ENCODE measurements around the gene CDHR3.
"Not testable (repeated sequence)": the region's sequence is repeated elsewhere in the genome, so short reads cannot be mapped to it uniquely, and the experiment has no call there.

The CDHR3 gene, protein sequence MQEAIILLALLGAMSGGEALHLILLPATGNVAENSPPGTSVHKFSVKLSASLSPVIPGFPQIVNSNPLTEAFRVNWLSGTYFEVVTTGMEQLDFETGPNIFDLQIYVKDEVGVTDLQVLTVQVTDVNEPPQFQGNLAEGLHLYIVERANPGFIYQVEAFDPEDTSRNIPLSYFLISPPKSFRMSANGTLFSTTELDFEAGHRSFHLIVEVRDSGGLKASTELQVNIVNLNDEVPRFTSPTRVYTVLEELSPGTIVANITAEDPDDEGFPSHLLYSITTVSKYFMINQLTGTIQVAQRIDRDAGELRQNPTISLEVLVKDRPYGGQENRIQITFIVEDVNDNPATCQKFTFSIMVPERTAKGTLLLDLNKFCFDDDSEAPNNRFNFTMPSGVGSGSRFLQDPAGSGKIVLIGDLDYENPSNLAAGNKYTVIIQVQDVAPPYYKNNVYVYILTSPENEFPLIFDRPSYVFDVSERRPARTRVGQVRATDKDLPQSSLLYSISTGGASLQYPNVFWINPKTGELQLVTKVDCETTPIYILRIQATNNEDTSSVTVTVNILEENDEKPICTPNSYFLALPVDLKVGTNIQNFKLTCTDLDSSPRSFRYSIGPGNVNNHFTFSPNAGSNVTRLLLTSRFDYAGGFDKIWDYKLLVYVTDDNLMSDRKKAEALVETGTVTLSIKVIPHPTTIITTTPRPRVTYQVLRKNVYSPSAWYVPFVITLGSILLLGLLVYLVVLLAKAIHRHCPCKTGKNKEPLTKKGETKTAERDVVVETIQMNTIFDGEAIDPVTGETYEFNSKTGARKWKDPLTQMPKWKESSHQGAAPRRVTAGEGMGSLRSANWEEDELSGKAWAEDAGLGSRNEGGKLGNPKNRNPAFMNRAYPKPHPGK

DNA sequence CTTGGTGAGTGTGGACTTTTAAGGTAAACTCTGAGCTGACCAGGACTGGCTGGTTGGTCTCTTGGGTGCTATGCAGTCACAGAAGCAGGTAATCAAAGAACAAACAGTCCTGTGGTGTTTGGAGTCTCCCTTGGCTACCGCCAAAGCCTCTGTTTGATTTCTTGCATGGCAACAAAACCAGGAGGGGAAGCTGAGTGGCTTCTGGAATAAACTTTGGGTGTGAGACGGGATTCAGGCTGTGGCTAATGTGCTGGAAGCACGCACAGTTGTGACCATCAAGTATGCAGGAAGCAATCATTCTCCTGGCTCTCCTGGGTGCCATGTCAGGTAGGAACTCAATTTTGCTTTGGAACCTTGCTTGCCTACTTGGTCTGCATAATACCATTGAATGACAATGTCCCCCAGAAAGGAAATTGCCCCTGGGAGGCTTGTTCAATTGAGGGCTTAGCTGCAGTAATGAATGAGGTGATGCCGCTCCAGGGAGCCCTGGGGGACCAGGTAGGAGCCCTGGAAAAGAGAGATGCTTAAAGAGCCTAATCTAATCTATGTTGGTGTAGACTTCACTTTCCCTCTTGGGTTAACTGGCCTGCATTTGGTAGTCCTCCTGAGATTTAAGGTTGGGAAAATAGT is at the start of gene CDHR3:
Gene CDHR3 (plus strand): TSS at position 227 of the 630 bp plus-strand sequence. CDS start 55 bp downstream, at position 282.
- no peak for DNase-seq

DNA sequence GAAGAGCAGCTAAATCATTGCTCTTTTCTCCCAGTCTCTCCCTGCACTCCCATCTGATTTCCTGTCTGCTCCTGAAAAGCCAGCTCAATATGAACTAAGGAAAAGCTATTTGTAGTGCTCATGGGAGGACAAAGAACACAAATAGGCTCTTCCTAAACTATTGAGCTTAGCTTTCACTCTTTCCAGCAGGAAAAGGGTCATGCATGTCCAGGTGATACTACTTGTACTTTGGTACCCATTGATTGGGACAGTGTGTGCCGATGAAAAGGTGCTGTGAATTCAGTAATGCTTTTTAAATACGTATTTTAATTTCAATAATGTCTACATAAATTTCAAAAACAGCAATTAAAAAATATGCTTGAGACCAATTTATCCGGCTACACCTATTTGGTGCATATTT is 49.1 kb upstream of the CDHR3 start:
- no peak for DNase-seq

DNA sequence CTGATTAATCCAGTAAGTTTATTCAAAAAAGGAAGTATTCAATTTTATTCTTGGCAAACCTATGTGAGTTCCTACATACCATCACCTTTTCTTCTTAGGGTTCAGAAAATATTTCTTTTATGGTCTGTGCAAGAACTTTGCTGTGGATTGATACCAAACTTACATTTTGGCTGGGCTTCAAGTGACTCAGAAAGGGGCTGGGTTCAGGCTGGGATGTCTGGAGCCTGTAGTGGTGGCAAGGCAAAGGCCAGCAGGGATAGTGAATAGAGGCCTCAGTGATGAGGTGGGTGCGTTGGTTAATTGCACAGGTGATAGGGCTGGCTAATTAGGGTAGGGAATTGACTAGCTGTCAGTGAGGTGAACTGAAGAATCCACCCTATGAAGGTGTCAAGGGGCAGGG is 46.5 kb upstream of the CDHR3 start:
- DNase-seq, result no peak

DNA sequence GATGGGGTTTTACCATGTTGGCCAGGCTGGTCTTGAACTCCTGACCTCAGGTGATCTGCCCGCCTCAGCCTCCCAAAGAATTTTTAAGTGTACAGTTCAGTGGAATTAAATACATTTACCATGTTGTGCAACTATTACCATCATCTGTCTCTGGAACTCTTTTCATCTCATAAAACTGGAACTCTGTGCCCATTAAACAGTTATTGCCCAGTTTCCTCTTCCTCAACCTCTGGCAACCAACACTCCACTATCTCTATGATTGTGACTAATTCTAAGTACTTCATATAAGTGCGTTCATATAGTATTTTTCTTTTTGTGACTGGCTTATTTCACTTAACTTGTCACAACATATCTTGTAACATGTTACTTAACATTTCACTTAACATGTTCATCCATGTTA is 45.4 kb upstream of the CDHR3 start:
- DNase-seq, result no peak

- no peak for DNase-seq
Measured at GRCh38 chr7:105920766-105921165, 42.3 kb upstream of the CDHR3 start.

DNA sequence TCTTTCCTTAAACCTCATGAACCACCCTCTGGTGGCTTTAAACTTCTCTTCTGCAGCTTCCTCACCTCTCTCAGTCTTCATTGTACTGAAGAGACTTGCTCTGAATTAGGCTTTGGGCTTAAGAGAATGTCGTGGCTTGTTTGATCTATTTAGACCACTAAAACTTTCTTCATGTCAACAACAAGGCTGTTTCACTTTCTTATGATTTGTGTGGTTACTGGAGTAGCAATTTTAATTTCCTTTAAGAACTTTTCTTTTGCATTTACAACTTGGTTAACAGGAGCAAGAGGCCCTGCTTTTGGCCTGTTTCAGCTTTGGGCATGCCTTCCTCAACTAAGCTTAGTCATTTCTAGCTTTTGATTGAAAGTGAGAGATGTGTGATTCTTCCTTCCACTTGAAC is 38.1 kb upstream of the CDHR3 start:
- no peak for DNase-seq

- DNase-seq, result no peak
Measured at GRCh38 chr7:105926131-105926530, 36.9 kb upstream of the CDHR3 start.

GRCh38 chr7:105931179-105931578 is 31.9 kb upstream of the CDHR3 start:
- DNase-seq, result no peak

GRCh38 chr7:105932835-105933477 is 30.1 kb upstream of the CDHR3 start:
- DNase-seq, result no peak

DNA sequence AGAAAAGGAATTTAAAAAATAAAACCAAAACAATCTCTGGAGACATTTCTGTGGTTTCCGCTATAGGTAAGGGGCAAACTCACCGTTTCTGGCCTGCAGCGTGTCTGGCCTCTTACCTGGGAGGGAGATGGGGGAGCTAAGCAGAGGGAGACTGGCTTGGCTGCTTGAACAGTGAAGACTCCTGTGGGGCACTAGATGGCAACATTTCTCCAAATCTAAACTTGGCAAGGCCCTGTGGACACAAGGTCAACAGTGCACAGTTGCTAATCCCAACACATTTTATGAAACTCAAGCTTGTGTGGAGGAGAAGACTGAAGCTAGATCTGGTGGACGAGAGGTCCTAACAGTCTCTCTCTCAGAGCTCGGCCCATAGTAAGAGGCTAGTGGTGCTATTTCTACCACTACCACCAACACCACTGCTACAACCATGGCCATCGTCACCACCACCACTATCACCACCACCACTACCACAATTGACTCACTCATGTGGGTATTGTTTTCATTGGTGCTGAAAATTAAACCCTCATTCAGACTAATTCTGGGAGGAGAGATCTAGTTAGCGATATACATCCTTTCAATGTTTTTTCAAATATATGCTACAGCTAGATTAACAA is 28.4 kb upstream of the CDHR3 start:
- DNase-seq, result peak in 1 of 2 experiments; percentile 9

DNA sequence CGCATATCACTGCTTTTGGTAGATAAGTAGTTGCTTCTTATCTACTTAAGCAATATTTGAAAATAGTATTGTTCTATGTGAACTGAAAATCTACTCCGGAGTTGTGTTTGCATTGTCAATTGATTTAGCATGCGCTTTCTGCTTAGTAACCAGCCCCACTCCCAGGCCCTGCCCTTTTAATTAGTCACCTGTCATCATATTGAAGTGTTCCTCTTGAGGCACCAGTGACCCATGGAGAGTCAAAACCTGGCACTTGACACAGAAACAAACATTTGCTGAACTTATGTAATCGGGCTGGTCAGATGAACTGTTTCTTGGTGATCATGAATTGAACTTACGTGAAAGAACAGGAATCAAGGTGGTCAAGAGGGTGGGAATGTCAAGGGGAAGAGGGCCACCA is 27.8 kb upstream of the CDHR3 start:
- DNase-seq, result no peak

DNA sequence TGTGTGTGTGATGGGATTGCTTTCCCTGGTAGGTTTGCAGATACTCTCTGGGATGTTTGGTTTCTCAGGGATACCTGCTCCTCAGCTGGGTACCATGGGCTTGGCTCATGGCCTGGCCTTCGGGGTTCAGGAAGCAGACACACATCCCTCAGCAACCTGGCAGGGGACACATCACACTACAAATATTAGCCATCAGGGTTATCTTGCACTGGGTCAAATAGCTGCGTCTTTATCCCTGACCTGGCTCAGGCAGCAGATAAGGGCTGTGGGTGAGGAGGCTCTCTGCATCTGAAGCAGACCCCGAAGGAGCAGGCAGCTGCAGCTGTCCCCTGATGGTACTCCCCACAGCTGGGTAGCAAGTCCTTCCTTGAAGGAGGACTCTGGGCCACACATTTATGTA is 25.7 kb upstream of the CDHR3 start:
- DNase-seq, result no peak

- no peak for DNase-seq
Measured at GRCh38 chr7:105940109-105940508, 23.0 kb upstream of the CDHR3 start.

- DNase-seq, result no peak
Measured at GRCh38 chr7:105941596-105941995, 21.5 kb upstream of the CDHR3 start.

DNA sequence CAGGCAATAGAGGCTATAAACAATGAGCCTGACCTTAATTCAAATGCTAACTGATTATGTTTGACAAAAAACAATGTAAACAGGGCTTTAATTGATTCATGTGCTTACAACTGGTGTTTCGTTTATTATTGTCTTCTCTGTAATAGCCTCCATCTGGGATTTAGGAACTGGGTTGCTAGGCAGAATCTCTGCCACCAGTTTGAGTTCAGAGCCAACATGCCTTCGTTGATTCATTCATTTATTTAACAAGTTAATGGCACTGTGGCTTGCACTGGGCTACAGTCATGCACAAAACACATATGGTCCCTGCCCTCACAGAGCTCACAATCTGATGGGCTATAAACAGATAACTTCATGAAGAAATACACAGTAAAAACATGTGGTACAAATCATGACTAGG is 19.6 kb upstream of the CDHR3 start:
- no peak for DNase-seq

DNA sequence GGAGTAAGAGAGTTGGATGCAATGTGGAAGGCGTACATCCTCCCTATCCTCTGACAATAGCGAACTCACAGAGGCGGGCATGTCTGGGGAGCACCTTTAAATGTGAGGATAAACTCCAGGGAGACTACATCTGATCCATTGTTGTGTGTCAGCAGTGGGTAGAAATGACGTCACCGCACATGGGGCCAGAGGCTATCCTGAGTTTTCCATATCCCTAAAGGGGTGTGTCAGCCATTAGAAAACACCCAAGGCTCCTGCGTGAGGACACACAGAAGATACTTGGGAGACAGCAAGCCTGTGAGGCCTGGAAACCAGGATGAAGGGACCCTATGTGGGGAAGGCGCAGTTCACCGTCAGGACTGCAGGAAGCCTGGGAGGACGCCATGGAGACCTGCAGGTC is 17.2 kb upstream of the CDHR3 start:
- DNase-seq, result no peak

DNA sequence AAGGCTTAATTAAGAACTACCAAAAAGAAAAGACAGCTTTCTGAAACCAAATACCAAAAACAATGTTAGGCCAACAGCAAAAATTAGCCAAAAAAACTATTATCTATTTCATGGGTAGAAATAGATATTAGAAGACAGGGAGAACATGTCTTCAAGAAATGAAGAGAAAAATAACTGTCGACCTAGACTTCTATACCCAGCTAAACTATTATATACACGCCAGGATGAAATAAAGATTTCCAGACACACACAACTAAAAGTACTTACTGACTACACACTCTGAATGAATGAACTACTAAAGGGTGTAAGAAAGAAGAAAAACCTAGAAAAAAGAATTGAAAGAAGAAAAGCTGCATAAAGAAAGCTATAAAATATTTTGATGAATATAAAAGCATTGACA is 11.5 kb upstream of the CDHR3 start:
- no peak for DNase-seq

GRCh38 chr7:105952917-105953595 is 10.0 kb upstream of the CDHR3 start:
- DNase-seq, result no peak

- no peak for DNase-seq
Measured at GRCh38 chr7:105954711-105955110, 8.4 kb upstream of the CDHR3 start.

DNA sequence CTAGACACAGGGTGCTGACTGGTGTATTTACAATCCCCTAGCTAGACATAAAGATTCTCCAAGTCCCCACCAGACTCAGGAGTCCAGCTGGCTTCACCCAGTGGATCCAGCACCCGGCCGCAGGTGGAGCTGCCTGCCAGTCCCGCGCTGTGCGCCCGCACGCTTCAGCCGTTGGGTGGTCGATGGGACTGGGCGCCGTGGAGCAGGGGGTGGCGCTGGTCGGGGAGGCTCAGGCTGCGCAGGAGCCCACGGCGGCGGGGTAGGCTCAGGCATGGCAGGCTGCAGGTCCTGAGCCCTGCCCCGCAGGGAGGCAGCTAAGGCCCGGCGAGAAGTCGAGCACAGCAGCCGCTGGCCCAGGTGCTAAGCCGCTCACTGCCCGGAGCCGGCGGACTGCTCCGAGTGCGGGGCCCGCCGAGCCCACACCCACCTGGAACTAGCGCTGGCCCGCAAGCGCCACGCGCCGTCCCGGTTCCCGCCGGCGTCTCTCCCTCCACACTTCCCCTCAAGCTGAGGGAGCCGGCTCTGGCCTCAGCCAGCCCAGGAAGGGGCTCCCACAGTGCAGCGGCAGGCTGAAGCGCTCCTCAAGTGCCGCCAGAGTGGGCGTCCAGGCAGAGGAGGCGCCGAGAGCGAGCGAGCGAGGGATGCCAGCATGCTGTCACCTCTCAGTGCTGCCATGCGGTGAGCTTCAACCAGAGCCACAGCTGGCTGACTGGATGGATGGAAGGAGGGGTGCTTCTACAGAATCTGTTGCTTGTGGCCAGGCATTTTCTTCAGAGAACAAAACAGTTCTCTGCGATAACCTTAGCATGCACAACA is 7.2 kb upstream of the CDHR3 start:
- DNase-seq, result not testable (repeated sequence)

- no peak for DNase-seq
Measured at GRCh38 chr7:105958012-105958411, 5.1 kb upstream of the CDHR3 start.
